ENCODE data around the gene CRLF1. TPM values are rescaled to one million over a fixed set of nuclear protein-coding genes. Genes with fewer than 3 reads are reported as not detected.

The CRLF1 gene
- total and polyA plus RNA-seq, 2 of the 8 experiments (the other 6 are each of a cell fraction or from before 2014, with no cell fraction given): 7.2 to 10.3 TPM

GRCh38 chr19:18571564-18572344 lies 34.8 kb downstream of the CRLF1 start, which contains the start of gene UBA52 (continued):
- TF ChIP-seq EP300 (IDR thresholded peaks at IDR 0.05; ENCODE audit: borderline replicate concordance in 1 of 2, low read depth in 2 of 2, low read length in 2 of 2) (no peak), CTBP2 (IDR thresholded peaks at IDR 0.05; ENCODE audit: borderline replicate concordance, insufficient read depth, insufficient read length, low read length) (no peak), MAX (IDR thresholded peaks at IDR 0.05) (peak; percentile 99), NANOG (IDR thresholded peaks at IDR 0.05; ENCODE audit: insufficient read depth, low read depth, low read length, poor library complexity, severe bottlenecking) (no peak), TBP (IDR thresholded peaks at IDR 0.05; ENCODE audit: low read depth, low read length) (peak; percentile 92), CHD7 (IDR thresholded peaks at IDR 0.05; ENCODE audit: insufficient replicate concordance, low read length) (no peak)

All from H1 (cell line).